Skin of body (tissue), 2 donors: ENCODE results near the gene CMSS1. TPM values are rescaled to one million over a fixed set of nuclear protein-coding genes. Genes with fewer than 3 reads are reported as not detected.
A peak's percentile ranks its signal among the peaks of the same experiment; 100 is the strongest.
"Not testable (repeated sequence)": the region's sequence is repeated elsewhere in the genome, so short reads cannot be mapped to it uniquely, and the experiment has no call there.

Experiments used
- DNase-seq: peaks from one replicate; lab custom pipeline; 2025; lab: John Stamatoyannopoulos, UW
- total RNA-seq: library from RNA; depleted of rRNA; stranded (reverse); fragments of >200 nt; gene quantifications from one replicate; pipeline ENCODE4 v1.2.3, GENCODE V29; 2014

Gene CMSS1
- total RNA-seq, 1 donor from 2014 or later: 12.9 TPM

GRCh38 chr3:100051513-100051912, 233.9 kb downstream of the CMSS1 start:
- DNase-seq: not testable (repeated sequence)

- peak; percentile 14 for DNase-seq
Observed at GRCh38 chr3:100053951-100054620, 236.4 kb downstream of the CMSS1 start.

- DNase-seq: no peak
Observed at GRCh38 chr3:100057716-100058575, 240.3 kb downstream of the CMSS1 start.

GRCh38 chr3:100059472-100059871, 241.8 kb downstream of the CMSS1 start:
- DNase-seq: no peak

GRCh38 chr3:100060685-100061484, 243.2 kb downstream of the CMSS1 start:
- no peak for DNase-seq

GRCh38 chr3:100062665-100063064, 245.0 kb downstream of the CMSS1 start:
- no peak for DNase-seq

GRCh38 chr3:100063929-100064461, 246.3 kb downstream of the CMSS1 start:
- DNase-seq: no peak

GRCh38 chr3:100067589-100067988, 249.9 kb downstream of the CMSS1 start:
- DNase-seq: no peak

- DNase-seq: peak; percentile 41
Observed at GRCh38 chr3:100068826-100069225, 251.2 kb downstream of the CMSS1 start.

- DNase-seq: no peak
Observed at GRCh38 chr3:100069472-100069871, 251.8 kb downstream of the CMSS1 start.

- no peak for DNase-seq
Observed at GRCh38 chr3:100072326-100073048, 254.8 kb downstream of the CMSS1 start.

GRCh38 chr3:100073049-100073713, 255.5 kb downstream of the CMSS1 start:
- DNase-seq: no peak

GRCh38 chr3:100073714-100074307, 256.1 kb downstream of the CMSS1 start:
- peak; percentile 91 for DNase-seq

- no peak for DNase-seq
Observed at GRCh38 chr3:100075196-100075595, 257.5 kb downstream of the CMSS1 start.

GRCh38 chr3:100075851-100076730, 258.4 kb downstream of the CMSS1 start:
- DNase-seq: no peak

- DNase-seq: peak; percentile 47
Observed at GRCh38 chr3:100076731-100077529, 259.3 kb downstream of the CMSS1 start.

GRCh38 chr3:100079328-100079727, 261.7 kb downstream of the CMSS1 start:
- DNase-seq: no peak

GRCh38 chr3:100080573-100080972, 262.9 kb downstream of the CMSS1 start:
- no peak for DNase-seq
